ENCODE measurements around the gene OSGEP.

- TF ChIP-seq, protein P1, sequence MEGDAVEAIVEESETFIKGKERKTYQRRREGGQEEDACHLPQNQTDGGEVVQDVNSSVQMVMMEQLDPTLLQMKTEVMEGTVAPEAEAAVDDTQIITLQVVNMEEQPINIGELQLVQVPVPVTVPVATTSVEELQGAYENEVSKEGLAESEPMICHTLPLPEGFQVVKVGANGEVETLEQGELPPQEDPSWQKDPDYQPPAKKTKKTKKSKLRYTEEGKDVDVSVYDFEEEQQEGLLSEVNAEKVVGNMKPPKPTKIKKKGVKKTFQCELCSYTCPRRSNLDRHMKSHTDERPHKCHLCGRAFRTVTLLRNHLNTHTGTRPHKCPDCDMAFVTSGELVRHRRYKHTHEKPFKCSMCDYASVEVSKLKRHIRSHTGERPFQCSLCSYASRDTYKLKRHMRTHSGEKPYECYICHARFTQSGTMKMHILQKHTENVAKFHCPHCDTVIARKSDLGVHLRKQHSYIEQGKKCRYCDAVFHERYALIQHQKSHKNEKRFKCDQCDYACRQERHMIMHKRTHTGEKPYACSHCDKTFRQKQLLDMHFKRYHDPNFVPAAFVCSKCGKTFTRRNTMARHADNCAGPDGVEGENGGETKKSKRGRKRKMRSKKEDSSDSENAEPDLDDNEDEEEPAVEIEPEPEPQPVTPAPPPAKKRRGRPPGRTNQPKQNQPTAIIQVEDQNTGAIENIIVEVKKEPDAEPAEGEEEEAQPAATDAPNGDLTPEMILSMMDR (IDR thresholded peaks at IDR 0.05): peak; percentile 34 to 69 (median 66)
- no peak for TF ChIP-seq POLR2A (IDR thresholded peaks at IDR 0.05)
Measured at GRCh38 chr14:20415782-20416206, 38.8 kb downstream of the OSGEP start.
